HG02759 (cell line): ENCODE measurements around the gene NRXN2.

ENCODE experiments used
- ATAC-seq: cut with Tn5 transposase; IDR thresholded peaks from one replicate; pipeline ENCODE4 v1.9.1; 2021; ENCODE audit warnings: mild to moderate bottlenecking, moderate library complexity; ENCODE audit not compliant: unreplicated experiment

Gene NRXN2

DNA sequence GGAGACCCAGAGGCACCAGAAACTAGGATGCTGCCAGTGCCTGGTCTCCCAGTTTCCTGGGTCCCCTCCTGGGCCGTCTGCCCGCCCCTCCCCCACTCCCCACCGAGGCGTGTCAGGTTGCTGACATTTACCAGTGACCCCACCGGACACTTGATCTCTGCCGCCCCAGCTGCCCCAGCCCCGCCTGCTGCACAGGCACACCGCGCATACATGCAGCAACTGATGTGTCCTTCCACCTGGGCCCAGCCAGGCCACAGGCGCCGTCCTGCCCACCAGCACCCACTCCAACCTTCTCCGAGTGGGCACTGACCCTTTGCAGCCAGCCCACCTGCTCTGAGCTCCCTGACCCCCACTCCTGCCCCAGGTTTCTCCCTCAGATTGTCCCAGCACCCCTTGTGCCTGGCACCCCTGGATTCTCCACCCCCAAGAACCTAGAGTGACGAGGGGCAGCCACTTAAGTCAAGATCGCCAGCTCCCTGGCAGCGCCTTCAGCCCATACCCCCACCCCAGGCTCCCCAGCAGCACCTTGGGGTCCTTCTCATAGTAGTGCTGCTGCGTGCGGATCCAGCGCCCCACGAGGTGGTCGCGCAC lies 36.2 kb upstream of the NRXN2 start:
- no peak for ATAC-seq

DNA sequence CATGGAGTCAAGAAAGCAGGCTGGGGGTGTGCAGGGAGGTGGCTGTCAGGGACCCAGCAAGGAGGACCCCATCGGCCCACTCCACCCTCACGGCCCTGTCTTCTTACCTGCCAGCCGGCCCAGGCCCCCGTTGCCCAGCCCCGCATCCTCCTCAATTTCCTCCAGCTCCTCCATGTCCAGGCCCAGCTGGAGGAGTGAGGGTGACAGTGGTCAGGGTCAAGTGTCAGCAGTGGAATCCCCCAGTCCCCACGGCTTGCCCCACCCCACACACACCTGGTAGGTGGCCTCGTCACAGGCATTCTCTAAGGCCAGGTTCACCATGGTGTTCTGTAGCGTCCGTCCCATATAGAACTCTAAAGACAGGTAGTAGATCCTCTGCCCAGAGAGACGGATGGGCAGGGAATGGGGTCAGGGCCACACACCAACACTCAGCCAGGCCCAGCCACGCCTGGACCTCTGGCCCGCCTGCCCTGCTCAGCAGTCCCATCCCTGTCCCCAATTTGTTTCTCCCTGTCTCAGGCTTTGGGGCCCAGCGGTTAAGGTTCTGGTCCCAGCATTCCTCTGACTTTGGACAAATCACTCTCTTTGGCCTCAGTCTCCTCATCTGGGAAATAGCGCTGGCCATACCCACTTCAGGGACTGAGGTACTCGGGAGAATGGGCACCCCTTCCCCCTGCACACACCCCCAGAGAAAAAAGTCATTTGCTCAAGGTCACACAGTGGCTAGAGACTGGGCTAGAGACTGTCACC lies 35.5 kb upstream of the NRXN2 start:
- no peak for ATAC-seq

DNA sequence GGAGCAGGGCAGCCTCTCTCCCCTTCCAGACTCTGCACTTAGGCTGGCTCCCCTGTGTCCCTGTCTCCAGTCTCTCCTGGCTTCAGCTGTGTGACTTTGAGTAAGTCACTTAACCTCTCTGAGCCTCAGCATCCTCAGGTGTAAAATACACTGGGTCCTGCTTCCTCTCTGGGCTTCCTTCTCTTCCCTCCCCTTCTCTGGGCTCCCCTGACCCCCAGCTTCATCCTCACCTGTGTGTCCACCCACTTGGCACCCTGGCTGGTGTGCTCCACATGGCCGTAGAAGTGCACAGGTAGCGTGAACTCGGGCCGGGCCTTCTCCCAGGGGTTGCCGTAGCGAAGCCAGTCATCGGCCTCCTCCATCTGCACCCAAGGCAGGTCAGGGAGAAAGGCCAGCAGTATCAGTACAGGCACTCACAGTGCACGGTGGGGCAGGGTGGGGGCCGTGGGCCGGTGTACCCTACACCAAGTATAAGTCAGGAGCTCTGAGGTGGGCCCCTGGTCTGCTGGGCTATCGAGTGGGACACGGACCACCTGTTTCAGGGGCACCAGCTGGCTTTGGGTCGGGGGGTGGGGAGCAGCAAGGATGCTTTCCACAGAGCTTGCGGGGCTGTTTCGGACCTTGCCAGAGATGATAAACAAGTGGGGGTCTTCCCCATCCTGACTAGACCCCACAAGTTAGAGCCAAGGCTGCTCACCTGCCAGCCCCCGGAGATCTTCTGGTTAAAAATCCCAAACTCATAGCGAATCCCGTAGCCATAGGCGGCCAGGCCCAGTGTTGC lies 34.7 kb upstream of the NRXN2 start:
- no peak for ATAC-seq

DNA sequence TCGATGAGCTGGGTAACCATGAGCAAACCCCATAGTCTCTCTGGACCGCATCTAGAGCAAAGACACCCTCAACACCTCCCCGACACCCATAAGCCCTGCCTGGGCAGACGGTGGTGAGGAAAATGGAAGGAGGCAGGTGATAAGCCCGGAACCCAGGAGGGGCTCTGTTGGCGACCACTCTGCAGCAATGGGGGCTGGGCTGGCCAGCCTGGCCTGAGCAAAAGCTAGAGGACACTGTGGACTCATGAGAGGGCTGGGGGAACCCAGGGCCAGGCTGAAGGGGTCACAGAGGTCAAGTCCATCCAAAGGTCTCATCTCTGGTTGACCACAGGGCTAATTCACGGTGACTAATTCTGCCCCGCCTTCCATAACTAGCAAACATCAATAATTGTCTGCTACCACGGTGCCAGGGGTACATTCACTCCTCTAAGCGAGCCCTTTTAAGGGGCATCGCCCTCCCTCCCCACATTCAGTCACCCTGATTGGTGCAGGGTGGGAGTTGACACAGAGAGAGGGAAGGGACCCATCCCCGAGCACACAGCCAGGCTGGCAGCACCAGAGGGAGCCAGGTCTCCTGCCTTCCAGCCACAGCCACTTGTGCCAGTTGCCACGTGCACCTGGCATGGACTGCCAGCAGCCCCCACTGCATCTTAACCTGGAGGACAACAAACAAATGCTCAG lies 32.8 kb upstream of the NRXN2 start:
- no peak for ATAC-seq

DNA sequence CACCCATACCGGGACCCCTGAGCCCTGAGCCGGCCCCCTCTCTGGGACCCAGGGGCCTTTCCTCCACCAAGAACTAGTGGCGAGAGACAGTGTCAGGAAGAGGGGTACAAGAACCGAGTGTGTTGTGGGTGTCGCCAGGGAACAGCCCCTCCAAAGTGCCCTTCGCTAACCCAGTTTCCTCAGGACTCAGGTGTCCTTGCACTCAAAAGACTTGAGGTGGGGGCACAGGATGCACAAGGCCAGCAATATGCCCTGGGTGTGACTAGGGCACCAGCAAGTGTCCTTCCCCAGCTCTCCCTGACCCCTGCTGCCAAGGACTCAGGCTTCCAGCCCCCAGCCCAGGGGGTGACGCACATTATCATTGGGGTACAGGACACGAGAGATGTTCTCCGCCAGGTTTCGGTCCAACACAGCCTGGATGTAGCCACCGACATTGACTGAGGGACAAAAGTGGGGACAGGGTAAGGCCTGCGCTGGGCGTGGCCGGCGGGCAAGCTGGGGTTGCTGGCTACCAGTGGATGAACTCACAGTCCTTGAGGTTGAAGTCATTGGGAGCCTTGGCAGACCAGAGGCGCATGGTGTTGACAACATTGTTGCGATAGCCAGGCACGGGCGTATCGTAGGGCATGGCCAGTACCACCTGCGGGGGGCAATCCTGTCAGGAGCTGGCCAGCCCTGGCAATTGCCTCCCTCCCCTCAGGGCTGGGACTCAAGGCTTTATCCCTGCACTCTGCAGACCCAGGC lies 32.1 kb upstream of the NRXN2 start:
- ATAC-seq: no peak

DNA sequence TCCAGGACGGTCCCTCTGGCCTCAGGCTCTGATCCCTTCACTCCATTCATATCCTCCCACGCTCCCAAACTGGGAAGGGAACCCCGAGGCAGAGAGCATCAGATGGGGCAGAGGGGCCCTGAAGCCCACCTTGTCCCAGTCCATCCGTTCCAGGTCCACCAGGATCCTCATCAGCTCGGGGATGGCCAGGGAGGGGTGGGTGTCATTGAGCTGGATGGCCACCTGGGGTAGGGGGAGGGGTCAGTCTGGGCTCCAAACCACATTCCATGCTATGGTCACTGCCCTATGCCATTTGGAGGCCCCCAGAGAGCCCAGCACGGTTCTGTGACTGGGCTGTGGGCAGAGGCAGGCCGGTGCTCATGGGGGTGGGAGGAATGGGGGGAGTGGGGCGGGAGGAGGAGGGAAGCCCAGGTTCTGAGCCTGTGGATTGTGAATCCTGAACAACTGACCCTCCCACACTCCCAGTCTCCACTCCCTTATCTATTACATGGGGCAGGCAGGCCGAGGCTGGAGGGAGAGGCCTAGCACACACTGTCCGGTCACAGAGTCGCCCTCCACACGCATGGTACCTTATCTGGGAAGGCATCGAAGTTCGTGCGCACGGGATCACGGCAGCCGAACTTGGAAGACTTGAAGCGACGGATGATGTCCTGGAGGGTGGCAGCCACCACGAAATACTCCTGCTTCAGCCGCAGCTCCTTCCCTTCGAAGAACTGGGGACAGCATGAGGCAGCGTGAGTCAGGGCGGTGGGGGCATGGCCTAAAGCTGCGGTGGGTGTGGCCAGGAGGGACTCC lies 31.3 kb upstream of the NRXN2 start:
- ATAC-seq: no peak

DNA sequence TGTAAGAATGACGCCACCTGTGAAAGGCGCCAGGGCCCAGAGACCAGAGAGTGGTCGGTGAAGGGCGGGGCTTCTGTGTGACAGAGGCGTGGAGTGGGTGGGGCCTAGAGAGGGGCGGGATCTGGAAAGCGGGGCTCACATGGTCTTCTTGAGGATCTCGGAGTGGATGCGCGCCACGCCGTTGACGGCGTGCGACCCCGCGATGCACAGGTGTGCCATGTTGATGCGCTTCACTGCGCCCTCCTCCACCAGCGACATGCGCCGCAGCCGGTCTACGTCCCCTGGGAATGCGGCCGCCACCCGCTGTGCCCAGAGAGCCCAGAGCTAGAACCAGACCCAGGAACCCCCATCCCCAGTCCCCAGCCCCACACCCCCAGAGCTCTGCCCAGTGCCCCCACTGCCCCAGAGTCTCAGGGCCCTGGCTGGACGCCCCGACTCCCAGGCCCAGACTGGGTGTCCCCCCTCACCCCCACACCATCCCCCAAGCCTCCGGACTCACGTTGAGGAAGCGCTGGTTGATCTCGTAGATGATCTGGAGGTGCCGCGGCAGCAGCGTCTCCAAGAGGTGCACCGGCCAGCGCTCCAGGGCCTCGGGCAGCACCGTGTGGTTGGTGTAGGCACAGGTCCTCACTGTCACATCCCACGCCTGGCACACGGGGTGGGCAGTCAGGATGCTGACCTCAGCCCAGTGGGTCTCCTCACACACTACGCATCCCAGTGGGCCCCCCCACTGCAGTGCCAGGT lies 30.6 kb upstream of the NRXN2 start:
- no peak for ATAC-seq

DNA sequence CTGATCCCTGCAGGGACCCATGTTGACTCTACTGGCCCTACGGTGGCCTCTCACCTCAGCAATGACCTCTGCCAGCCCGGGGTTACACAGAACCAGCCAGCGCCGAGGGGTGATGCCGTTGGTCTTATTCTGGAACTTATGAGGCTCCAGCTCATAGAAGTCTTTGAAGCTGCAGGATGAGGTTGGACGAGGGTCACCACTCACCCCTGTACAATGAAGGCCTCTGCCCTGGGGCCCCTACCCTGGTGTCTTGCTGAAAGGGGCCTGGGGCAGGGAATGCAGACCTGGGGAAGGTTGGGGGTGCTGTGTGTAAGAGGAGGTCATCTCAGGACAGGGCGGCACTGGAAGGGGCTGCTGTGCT lies 30.0 kb upstream of the NRXN2 start:
- ATAC-seq: no peak

DNA sequence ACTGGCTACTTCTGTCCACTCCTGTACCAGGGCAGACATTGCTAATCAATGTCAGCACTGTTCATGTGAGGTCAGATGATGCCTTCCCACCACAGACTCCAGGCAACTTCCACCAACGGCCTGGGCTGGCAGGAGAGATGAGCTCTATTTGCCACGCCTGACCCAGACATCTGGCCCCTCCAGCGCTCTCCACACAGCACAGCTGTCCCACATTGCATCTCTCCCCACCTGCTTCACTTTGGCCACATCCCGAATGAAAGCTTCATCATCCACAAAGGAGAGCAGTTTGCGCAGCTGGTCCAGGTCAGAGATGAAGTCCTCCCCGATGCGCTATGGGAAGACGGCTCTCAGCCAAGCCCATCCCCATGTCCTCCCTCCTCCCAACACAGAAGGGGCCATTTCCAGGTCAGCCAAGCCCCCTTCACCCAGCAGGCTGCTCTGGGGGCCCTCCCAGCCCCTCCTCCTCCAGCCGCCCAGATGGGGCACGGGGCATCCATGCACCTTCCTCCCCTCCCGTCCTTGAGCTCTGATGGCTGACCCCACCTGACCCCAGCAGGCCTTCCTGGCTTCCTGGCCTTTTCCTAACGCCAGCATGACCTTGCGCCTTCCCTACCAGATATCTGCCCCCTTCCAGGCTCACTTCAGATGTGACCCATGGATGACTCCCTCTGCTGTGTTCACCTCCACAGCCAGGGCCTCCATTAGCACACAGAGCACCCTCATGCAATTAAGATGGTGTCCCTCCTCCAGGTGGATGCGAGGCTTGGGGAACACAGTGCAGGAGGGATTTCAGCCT lies 29.4 kb upstream of the NRXN2 start:
- no peak for ATAC-seq

DNA sequence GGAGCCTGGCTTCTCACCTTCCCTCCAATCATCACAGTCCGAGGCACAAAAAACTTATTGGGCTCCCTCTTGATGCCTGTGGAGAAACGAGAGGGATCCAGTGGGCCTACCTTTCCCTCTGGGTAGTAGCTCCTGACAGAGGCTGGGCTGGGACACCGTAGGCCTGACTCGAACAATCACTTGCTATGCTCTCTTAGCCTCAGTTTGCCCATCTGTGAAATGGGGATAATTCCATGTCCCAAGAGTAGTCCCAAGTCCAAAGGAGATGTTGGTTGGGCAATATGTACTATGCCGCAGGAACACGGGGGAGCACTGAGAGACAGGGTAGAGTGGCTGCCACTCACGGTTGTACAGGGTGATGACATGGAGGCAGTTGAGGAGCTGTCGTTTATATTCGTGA lies 28.6 kb upstream of the NRXN2 start:
- no peak for ATAC-seq

DNA sequence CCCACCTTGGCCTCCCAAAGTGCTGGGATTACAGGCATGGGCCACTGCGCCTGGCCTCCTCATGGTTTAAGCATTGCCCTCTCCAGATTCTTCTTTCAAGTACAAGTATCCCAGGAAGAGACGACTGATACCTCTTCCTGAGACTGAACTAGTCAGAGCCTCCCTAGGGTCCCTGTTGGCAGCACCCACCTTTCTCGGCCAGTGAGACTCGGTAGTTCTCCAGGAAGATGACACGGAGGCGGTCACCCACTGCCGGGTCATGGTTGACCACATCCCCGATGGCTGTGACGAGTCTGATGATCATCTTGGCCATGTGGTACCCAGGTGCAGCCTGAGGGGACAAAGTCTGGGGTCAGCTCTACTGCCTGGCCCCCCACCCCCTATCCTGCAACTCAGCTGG lies 28.1 kb upstream of the NRXN2 start:
- no peak for ATAC-seq

DNA sequence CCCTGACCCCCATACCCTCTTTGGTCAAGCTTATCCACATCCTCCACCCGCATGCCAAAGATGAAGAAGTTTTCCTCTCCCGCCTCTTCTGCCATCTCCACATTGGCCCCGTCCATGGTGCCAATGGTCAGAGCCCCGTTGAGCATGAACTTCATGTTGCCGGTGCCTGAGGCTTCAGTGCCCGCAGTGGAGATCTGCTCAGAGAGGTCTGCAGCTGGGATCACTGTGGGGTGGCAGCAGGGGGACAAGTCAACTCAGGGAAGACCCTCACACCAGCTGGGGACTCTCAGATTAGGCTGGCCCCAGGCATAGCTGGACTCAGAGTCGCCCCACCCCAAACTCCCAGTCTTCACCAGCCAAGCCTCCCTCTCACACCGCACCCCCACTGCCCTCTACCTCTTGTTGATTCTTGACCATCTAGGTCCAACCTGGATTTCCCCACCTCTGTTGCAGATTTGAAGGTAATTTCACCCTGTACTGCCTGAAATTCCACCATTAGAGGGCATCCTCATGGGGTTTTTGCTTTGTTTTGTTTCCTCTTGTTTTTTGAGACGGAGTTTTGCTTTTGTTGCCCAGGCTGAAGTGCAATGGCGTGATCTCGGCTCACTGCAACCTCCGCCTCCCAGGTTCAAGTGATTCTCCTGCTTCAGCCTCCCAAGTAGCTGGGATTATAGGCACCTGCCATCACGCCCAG lies 27.5 kb upstream of the NRXN2 start:
- ATAC-seq: no peak

DNA sequence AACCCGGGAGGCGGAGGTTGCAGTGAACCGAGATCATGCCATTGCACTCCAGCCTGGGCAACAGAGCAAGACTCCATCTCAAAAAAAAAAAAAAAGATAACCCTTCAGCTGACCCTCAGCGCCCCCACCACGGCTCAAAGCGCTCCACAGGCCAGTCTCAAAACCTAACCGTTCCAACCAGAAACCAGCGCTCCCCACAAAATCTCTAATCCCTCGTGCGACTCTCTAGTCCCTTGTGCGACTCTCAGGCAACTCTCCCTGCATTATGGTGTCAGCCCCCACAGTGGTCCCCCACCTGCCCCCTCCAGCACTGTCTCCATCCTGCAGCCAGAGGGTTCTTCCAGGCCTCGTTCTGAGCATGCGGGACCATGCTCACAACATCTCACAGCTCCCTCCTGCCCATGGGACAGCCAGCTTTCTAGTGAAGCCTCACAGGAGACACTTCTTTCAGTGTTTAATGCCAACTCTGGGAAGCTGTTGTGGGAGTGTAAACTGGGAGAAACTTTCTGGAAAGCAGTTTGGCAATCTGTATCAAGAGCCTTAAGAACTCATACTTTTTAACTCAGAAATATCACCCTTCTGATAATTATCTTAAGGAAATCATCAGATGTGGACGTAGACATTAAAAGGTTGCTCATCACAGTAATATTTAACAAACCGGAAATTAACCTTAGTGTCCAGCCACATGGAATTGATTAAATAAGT lies 25.1 kb upstream of the NRXN2 start:
- no peak for ATAC-seq

DNA sequence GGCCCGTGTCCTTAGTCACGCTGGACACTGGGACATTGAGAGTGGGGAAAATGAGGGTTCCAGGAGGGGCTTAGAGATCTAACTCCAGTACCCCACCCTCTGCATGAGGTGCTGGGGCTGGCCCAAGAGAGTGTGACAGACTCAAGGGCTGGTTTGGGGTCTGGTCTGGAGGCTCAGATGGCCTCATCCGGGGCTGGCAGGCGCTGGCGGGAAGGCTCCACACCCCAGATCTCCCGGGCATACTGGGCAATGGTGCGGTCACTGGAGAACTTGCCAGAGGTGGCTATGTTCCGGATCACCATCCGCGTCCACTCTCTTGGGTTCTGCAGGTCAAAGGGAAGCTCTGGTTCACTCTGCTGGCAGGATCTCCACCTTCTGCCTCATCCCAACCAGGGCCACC lies 23.5 kb upstream of the NRXN2 start:
- ATAC-seq: no peak

DNA sequence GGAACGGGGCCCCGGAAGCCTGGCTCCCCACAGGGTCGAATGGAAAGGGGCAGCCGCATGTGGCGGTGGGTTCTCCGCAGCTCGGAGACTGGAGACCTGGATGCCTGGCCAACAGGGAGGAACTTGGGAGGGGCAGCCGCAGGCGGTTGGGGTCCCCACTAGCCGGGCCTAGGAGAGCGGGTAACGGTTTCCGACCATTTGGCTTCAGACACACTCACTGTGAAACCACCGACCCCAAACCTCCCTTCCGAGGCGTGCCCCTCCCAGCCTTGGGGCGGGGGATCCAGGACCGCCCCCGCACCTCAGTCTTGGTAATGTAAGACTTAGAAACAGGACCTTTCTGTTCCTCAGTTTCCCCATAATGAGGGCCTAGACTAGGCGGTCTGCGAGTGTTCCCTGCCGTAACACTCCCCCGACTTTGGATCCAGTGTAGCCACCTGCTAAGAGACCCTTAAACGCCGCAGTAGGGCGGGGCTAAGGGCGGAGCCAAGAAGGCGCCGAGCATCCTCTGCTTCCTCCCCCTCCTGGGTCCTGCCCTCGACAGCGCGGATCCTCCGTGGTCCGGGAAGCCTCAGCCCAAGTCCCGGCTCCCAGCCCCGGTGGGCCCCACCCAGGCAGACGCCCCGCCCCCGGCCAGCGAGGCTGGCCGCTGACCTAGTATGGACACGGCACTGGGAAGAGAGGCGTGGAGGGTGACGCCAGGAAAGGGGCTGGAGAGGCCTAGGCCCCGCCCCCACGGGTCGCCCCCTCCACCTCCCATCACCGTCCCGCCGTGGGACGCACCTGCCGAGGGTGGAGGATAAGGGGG lies 22.7 kb upstream of the NRXN2 start:
- ATAC-seq: peak; percentile 31

DNA sequence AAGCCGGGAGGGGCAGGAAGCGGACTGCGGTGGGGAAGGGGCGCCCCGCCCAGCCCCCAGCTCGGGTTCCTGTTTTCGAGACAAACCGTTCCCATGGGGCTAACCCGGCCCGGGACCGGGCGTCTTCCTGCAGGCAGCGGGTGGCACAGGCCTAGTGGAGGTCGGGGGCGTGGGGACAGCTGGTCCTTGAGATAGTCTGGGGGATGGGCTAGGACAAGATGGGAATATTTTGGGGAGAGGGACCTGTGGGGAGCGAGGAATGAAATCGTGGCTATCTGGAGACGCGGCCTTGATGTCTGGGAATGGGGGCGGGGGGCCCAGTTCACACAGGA lies 22.2 kb upstream of the NRXN2 start:
- ATAC-seq: peak; percentile 36
